C1 segment of cervical spinal cord (tissue), 14 donors: ENCODE measurements around the gene AP1B1.
A peak's percentile ranks its signal among the peaks of the same experiment; 100 is the strongest.
"Not testable (repeated sequence)": the region's sequence is repeated elsewhere in the genome, so short reads cannot be mapped to it uniquely, and the experiment has no call there.

Experiments
- DNase-seq, 14 donors: peaks; one replicate each; lab custom pipeline; 2025; lab: John Stamatoyannopoulos, UW

Gene AP1B1

DNA sequence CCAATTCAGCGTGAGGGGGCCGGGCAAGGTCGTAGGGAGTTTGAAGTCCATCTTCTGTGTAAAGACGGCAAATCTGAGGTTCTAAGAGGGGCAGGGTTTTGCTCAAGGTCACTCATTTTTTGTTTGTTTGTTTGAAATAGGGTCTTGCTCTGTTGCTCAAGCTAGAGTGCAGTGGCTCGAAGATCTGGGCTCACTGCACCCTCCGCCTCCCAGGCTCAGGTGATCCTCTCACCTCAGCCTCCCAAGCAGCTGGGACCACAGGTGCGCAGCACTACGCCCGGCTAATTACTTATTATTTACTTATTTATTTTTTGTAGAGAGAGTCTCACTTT, 355 bp upstream of the AP1B1 start:
- no peak for DNase-seq

GRCh38 chr22:29386708-29387107, 1.7 kb downstream of the AP1B1 start:
- DNase-seq, result no peak

DNA sequence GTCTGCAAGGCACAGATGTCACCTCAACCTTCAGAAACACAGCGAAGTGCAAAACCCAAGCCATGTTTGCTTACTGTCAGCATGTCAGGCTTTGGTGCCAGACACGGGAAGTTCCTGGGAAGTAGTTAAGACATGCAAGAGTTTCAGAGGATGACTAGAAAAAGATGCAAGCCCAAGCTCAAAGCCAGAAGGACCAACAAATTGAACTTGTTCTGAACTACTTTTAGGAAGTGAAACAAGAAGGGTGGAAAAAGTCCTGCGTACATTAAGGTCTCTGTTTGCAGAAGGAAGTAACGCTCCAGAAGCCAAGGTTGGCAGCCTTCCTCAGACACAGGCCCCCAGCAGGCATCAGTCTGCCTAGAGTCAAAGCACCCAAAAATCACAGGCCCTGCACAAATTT, 2.6 kb downstream of the AP1B1 start:
- peak in 2 of 14 donors; percentile 9 to 31 for DNase-seq

DNA sequence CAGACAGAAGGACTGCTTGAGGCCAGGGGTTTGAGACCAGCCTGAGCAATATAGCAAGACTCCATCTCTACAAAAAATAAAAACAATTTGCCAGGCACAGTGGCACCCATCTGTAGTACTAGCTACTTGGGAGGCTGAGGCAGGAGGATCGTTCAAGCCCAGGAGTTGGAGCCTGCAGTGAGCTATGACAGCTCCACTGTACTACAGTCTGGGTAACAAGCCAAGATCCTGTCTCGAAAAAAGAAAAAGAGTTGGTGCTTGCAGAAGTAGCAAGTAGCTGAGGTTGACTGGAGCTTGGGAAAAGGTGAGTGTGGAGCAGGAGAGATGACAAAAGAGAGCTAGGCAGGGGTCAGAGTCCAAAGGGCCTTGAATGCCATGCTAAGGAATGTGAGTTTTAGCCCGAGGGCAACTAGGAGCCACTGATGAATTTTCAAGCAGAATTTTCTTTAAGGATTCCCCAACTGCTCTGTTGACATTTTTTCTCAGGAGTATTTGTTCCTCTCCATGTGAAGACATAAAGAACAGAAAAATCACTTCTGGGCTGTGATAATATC, 3.1 kb downstream of the AP1B1 start:
- DNase-seq, result no peak

GRCh38 chr22:29383740-29384139, 4.6 kb downstream of the AP1B1 start:
- no peak for DNase-seq

DNA sequence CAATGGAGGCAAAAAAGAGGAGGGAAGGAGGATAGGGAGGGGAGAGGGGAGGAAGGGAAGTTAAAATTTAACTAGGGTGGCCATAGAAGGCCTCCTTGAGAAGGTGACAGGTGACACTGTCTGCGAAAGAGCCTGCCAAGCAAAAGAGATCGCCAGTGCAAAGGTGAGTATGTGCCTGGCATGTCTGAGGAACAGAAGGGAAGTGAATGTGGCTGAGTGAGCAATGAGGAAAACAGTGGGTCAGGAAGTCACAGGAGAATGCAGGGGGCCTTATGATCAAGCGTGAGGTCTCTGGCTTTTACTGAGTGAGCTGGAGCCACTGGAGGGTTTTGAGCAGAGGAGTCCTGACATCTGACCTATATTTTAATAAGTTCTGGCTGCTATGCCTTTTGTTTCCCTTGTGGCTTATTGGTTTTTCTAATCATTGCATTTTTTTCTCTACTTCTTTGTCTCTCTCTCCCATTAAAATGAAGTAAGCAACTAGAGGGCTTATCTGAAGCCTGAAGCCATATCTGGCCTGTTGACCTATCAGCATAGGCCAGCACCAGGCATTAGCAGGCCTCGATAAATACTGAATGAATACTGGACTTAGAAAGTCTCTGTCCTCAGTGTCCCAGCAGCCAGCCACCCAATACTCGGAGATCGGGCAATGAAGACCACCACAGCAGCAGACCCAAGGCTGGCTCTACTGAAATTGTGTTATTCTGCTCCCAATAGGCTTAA, 5.6 kb downstream of the AP1B1 start:
- peak in 1 of 14 donors; percentile 18 for DNase-seq

- DNase-seq, result no peak
Measured at GRCh38 chr22:29380856-29381255, 7.5 kb downstream of the AP1B1 start.

GRCh38 chr22:29380032-29380781, 8.2 kb downstream of the AP1B1 start:
- DNase-seq, result no peak

- no peak for DNase-seq
Measured at GRCh38 chr22:29379258-29379657, 9.1 kb downstream of the AP1B1 start.

DNA sequence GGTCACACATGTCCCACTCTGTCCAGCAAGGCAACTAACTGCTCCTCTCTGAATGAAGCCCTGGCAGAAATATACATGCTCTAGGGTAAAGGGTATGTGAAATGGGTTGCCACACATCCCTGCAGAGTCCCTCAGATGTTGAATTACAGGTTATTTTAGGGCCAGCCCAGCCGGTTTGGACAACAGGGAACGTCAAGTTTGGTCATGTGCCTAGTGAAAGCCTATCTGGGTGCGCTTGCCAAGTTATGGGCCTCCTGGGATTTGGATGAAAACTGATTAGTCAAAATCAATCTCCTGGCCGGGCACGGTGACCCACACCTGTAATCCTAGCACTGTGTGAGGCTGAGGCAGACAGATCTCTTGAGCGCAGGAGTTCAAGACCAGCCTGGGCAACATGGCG, 10.4 kb downstream of the AP1B1 start:
- no peak for DNase-seq

DNA sequence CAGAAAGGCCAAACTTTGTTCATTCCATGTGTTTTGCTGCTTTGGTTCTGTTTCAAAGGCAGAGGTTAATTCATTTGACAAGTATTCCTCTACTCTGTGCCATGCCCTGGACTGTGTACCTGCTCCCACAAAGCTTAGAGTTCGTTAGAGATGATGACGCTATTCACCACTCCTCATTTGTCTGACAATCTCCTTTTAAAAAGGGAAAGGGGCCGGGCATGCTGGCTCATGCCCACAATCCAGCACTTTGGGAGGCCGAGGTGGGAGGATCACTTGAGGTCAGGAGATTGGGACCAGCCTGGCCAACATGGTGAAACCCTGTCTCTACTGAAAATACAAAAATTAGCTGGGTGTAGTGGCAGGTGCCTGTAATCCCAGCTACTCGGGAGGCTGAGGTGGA, 11.7 kb downstream of the AP1B1 start:
- not testable (repeated sequence) for DNase-seq

DNA sequence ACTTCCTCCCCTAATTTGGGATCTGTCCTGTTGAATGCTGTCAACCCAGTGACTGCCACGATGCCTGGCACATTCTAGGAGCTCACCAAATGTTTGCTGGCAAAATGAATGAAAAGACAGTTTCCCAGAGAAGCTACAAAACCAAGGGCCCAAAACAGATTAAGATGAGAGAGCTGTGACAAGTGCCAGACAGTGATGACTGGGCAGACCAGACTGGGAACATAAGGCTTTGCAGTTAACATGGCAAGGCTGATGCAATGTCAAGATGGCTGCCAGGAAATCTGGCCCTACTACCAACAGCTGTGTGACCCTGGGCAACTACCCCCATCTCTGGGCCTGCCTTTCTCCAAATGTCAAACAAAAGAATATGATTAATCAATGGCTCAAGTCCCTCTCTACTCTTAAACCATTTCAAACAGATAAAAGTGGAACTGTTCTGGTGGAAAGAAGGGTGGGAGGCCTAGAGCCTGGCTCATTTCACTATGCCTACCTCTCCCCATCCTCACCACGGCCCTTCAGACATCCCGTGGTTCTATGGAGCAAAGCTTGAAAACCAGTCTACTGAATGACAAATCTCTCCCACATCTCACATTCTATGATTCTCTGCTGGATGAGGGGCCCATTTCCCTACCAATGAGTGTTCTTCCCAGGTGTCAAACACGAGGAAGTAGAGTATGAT, 12.8 kb downstream of the AP1B1 start:
- DNase-seq, result no peak

DNA sequence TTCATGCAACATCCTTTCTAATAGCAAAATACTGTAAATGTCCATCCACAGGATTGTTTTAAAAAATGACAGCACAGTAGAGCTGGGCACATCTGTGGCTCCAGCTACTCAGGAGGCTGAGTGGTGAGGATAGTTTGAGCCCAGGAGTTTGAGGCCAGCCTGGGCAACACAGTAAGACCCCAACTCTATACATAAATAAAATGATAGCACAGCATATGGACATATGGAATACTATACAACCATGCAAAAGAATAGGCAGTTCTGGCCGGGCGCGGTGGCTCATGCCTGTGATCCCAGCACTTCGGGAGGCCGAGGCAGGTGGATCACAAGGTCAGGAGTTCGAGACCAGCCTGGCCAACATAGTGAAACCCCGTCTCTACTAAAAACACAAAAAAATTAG, 13.6 kb downstream of the AP1B1 start:
- not testable (repeated sequence) for DNase-seq

DNA sequence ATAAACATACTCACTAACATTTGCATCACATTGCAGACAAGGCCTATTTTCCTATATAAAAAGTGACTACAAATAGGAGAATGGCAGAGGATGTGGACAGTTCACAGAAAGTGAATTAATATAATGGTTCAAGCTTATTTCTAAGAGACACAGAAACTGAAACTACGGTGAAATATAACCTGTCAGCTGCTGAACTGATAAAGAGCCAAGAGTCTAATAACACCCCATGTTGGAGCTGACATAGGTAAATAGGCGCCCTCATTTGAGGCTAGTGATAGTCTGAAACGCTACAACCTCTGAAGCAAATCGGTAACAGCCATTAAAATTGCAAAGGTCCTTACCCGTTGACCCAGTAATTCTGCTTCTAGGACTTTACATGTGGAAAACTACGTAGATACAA, 14.0 kb downstream of the AP1B1 start:
- DNase-seq, result no peak

GRCh38 chr22:29370537-29370936, 17.8 kb downstream of the AP1B1 start:
- no peak for DNase-seq

DNA sequence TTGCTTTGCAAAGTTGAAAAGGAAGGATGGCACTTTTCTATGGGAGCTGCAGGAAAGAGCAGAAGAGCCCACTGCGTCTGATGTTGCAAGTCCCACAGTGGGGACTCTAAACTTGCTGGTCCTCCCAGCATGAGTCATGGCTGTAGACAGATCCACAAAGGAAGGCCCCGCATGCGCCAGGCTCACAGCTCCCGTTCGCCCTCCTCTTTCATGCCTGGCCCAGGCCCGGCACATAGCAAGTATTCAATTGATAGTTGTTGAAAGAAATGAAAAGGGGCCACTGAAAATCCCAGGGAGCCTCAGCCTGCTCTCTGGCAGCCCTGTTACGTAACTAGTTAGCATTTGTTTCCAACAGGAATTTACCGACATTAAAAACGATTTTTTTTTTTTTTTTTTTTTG, 18.9 kb downstream of the AP1B1 start:
- DNase-seq, result peak in 12 of 14 donors; percentile 18 to 84 (median 57)

- DNase-seq, result peak in 12 of 14 donors; percentile 10 to 77 (median 34)
Measured at GRCh38 chr22:29359469-29359868, 28.9 kb downstream of the AP1B1 start.

DNA sequence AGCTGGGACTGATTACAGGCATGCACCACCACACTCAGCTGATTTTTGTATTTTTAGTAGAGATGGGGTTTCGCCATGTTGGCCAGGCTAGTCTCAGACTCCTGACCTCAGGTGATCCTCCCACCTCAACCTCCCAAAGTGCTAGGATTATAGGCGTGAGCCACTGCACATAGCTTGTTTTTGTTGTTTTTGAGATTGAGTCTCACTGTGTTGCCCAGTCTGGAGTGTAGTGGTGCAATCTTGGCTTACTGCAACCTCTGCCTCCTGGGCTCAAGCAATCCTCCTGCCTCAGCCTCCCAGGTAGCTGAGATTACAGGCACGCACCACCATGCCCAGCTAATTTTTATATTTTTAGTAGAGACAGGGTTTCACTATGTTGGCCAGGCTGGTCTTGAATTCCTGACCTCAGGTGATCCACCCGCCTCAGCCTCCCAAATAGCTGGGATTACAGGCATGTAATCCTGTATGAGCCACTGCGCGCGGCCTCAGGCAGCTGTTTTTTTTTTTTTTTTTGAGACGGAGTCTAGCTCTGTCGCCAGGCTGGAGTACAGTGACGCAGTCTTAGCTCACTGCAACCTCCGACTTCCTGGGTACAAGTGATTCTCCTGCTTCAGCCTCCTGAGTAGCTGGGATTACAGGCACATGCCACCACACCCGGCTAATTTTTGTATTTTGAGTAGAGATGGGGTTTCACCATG, 31.0 kb downstream of the AP1B1 start:
- DNase-seq, result not testable (repeated sequence)

DNA sequence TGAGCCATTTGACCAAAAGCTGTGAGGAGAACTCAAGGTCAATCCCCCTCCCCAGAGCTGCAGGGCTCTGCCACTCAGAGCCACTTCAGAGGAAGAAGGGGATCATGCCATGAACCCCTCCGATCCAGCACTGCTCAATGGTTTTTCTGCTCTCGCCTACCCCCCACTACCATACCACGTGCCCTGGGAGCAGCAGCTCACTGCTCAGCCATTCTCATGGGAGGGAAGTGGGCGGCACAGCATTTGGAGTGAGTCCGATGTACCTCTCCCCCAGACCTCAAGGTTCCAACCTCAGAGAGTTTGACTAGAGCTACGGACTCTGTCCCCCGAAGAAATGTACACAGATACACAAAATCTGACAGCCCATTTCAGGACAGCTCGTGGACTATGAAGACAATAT, 34.5 kb downstream of the AP1B1 start:
- no peak for DNase-seq

- no peak for DNase-seq
Measured at GRCh38 chr22:29353286-29353685, 35.1 kb downstream of the AP1B1 start.

- DNase-seq, result no peak
Measured at GRCh38 chr22:29352778-29353177, 35.6 kb downstream of the AP1B1 start.

DNA sequence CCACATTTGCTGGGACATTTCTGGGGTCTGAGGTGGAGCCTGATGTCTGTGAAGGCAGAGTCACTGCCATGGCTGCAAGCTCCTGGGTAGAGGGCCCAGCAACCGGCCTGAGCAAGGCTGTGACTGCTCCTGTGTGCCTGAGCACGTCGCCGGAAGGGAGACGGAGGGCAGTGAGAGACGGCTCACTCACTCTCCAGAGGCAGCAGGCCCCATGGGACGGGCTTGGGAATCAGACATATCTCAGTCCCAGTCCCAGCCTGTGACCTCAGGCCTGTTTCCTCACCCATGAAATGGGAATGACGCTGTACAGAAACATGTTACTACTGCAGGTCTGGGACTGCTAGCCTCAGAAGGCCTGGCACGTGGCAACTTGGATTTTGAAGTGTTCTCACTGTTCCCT, 36.5 kb downstream of the AP1B1 start:
- DNase-seq, result no peak
